Measurements from ENCODE around the gene PGA4. TPM values are rescaled to one million over a fixed set of nuclear protein-coding genes. Genes with fewer than 3 reads are reported as not detected.
"Not testable (repeated sequence)": the region's sequence is repeated elsewhere in the genome, so short reads cannot be mapped to it uniquely, and the experiment has no call there.

The PGA4 gene
- polyA plus RNA-seq = 1 to 10 TPM; 1.0 to 9.5 TPM

GRCh38 chr11:61222047-61222446, at the start of gene PGA4:
Gene PGA4, plus strand, starts transcription at chr11:61222347. Its CDS starts 54 bp downstream, at chr11:61222401.
- not testable (repeated sequence) for H3K27ac ChIP-seq (ENCODE audit: low read depth in 2 of 2, low read length in 1 of 2); H3K4me3 ChIP-seq (ENCODE audit: low read depth in 1 of 2, low read length in 2 of 2); H3K4me1 ChIP-seq (ENCODE audit: control insufficient read depth in 2 of 2, insufficient read depth in 2 of 2, low read length in 1 of 2); H3K27me3 ChIP-seq (ENCODE audit: control insufficient read depth in 1 of 2, insufficient read depth in 2 of 2, low read length in 2 of 2); H3K9me3 ChIP-seq (ENCODE audit: control insufficient read depth in 2 of 2, insufficient read depth in 1 of 2, low read depth in 1 of 2, low read length in 1 of 2); H3K36me3 ChIP-seq (ENCODE audit: control insufficient read depth in 2 of 2, insufficient read depth in 2 of 2, low read length in 1 of 2)
- WGBS, 2 donors = no CpG with 5 or more reads among the region's 8 CpGs

- H3K27me3 ChIP-seq (ENCODE audit: control insufficient read depth in 1 of 2, insufficient read depth in 2 of 2, low read length in 2 of 2) = no peaks in the 10 kb centered on the region
- no peak overlapping the region for H3K4me3 ChIP-seq (ENCODE audit: low read depth in 1 of 2, low read length in 2 of 2)
- H3K9me3 ChIP-seq (ENCODE audit: control insufficient read depth in 2 of 2, insufficient read depth in 1 of 2, low read depth in 1 of 2, low read length in 1 of 2) = peaks cover 0 to 5% of the 10 kb centered on the region in 2 donors
- 66 to 68% methylated on average over 5 of the region's 5 CpGs for WGBS, 2 donors
- H3K27ac ChIP-seq (ENCODE audit: low read depth in 2 of 2, low read length in 1 of 2) = no peak overlapping the region
- no peaks in the 10 kb centered on the region for H3K36me3 ChIP-seq (ENCODE audit: control insufficient read depth in 2 of 2, insufficient read depth in 2 of 2, low read length in 1 of 2)
- peaks cover 0 to 2% of the 10 kb centered on the region in 2 donors for H3K4me1 ChIP-seq (ENCODE audit: control insufficient read depth in 2 of 2, insufficient read depth in 2 of 2, low read length in 1 of 2)
Measured at GRCh38 chr11:61172356-61172755, 49.8 kb upstream of the PGA4 start.

GRCh38 chr11:61172888-61173287, 49.3 kb upstream of the PGA4 start:
- Histone ChIP-seq H3K4me3 (ENCODE audit: low read depth in 1 of 2, low read length in 2 of 2) (no peak overlapping the region), H3K36me3 (ENCODE audit: control insufficient read depth in 2 of 2, insufficient read depth in 2 of 2, low read length in 1 of 2) (no peaks in the 10 kb centered on the region), H3K4me1 (ENCODE audit: control insufficient read depth in 2 of 2, insufficient read depth in 2 of 2, low read length in 1 of 2) (peaks cover 0 to 2% of the 10 kb centered on the region in 2 donors), H3K27me3 (ENCODE audit: control insufficient read depth in 1 of 2, insufficient read depth in 2 of 2, low read length in 2 of 2) (no peaks in the 10 kb centered on the region), H3K27ac (ENCODE audit: low read depth in 2 of 2, low read length in 1 of 2) (no peak overlapping the region), H3K9me3 (ENCODE audit: control insufficient read depth in 2 of 2, insufficient read depth in 1 of 2, low read depth in 1 of 2, low read length in 1 of 2) (peaks cover 0 to 5% of the 10 kb centered on the region in 2 donors)
- WGBS, 2 donors = 89 to 94% methylated on average over 3 of the region's 3 CpGs

GRCh38 chr11:61173456-61173855, 48.7 kb upstream of the PGA4 start:
- no peak overlapping the region for H3K27ac ChIP-seq (ENCODE audit: low read depth in 2 of 2, low read length in 1 of 2)
- 75 to 83% methylated on average over 4 of the region's 4 CpGs for WGBS, 2 donors
- H3K27me3 ChIP-seq (ENCODE audit: control insufficient read depth in 1 of 2, insufficient read depth in 2 of 2, low read length in 2 of 2) = no peaks in the 10 kb centered on the region
- H3K4me3 ChIP-seq (ENCODE audit: low read depth in 1 of 2, low read length in 2 of 2) = no peak overlapping the region
- no peaks in the 10 kb centered on the region for H3K36me3 ChIP-seq (ENCODE audit: control insufficient read depth in 2 of 2, insufficient read depth in 2 of 2, low read length in 1 of 2)
- peaks cover 0 to 2% of the 10 kb centered on the region in 2 donors for H3K4me1 ChIP-seq (ENCODE audit: control insufficient read depth in 2 of 2, insufficient read depth in 2 of 2, low read length in 1 of 2)
- H3K9me3 ChIP-seq (ENCODE audit: control insufficient read depth in 2 of 2, insufficient read depth in 1 of 2, low read depth in 1 of 2, low read length in 1 of 2) = peaks cover 0 to 5% of the 10 kb centered on the region in 2 donors

GRCh38 chr11:61174273-61174672, 47.9 kb upstream of the PGA4 start:
- 65 to 76% methylated on average over 6 of the region's 6 CpGs for WGBS, 2 donors
- Histone ChIP-seq H3K36me3 (ENCODE audit: control insufficient read depth in 2 of 2, insufficient read depth in 2 of 2, low read length in 1 of 2) (no peaks in the 10 kb centered on the region), H3K27me3 (ENCODE audit: control insufficient read depth in 1 of 2, insufficient read depth in 2 of 2, low read length in 2 of 2) (no peaks in the 10 kb centered on the region), H3K4me1 (ENCODE audit: control insufficient read depth in 2 of 2, insufficient read depth in 2 of 2, low read length in 1 of 2) (peaks cover 0 to 2% of the 10 kb centered on the region in 2 donors), H3K9me3 (ENCODE audit: control insufficient read depth in 2 of 2, insufficient read depth in 1 of 2, low read depth in 1 of 2, low read length in 1 of 2) (peaks cover 0 to 5% of the 10 kb centered on the region in 2 donors), H3K27ac (ENCODE audit: low read depth in 2 of 2, low read length in 1 of 2) (no peak overlapping the region), H3K4me3 (ENCODE audit: low read depth in 1 of 2, low read length in 2 of 2) (no peak overlapping the region)

GRCh38 chr11:61174949-61175348, 47.2 kb upstream of the PGA4 start:
- Histone ChIP-seq H3K27ac (ENCODE audit: low read depth in 2 of 2, low read length in 1 of 2) (no peak overlapping the region), H3K4me3 (ENCODE audit: low read depth in 1 of 2, low read length in 2 of 2) (no peak overlapping the region)

GRCh38 chr11:61176446-61176845, 45.7 kb upstream of the PGA4 start:
- no peaks in the 10 kb centered on the region for H3K27me3 ChIP-seq (ENCODE audit: control insufficient read depth in 1 of 2, insufficient read depth in 2 of 2, low read length in 2 of 2)
- peaks cover 0 to 5% of the 10 kb centered on the region in 2 donors for H3K9me3 ChIP-seq (ENCODE audit: control insufficient read depth in 2 of 2, insufficient read depth in 1 of 2, low read depth in 1 of 2, low read length in 1 of 2)
- WGBS, 2 donors = 71 to 83% methylated on average over 6 of the region's 6 CpGs
- H3K27ac ChIP-seq (ENCODE audit: low read depth in 2 of 2, low read length in 1 of 2) = no peak overlapping the region
- no peaks in the 10 kb centered on the region for H3K36me3 ChIP-seq (ENCODE audit: control insufficient read depth in 2 of 2, insufficient read depth in 2 of 2, low read length in 1 of 2)
- no peak overlapping the region for H3K4me3 ChIP-seq (ENCODE audit: low read depth in 1 of 2, low read length in 2 of 2)
- H3K4me1 ChIP-seq (ENCODE audit: control insufficient read depth in 2 of 2, insufficient read depth in 2 of 2, low read length in 1 of 2) = peaks cover 0 to 2% of the 10 kb centered on the region in 2 donors

More at GRCh38 chr11:61174949-61175348, 47.2 kb upstream of the PGA4 start:
- 74 to 84% methylated on average over 6 of the region's 6 CpGs for WGBS, 2 donors
- Histone ChIP-seq H3K4me1 (ENCODE audit: control insufficient read depth in 2 of 2, insufficient read depth in 2 of 2, low read length in 1 of 2) (peaks cover 0 to 2% of the 10 kb centered on the region in 2 donors), H3K36me3 (ENCODE audit: control insufficient read depth in 2 of 2, insufficient read depth in 2 of 2, low read length in 1 of 2) (no peaks in the 10 kb centered on the region), H3K9me3 (ENCODE audit: control insufficient read depth in 2 of 2, insufficient read depth in 1 of 2, low read depth in 1 of 2, low read length in 1 of 2) (peaks cover 0 to 5% of the 10 kb centered on the region in 2 donors), H3K27me3 (ENCODE audit: control insufficient read depth in 1 of 2, insufficient read depth in 2 of 2, low read length in 2 of 2) (no peaks in the 10 kb centered on the region)

- H3K4me3 ChIP-seq (ENCODE audit: low read depth in 1 of 2, low read length in 2 of 2); H3K27ac ChIP-seq (ENCODE audit: low read depth in 2 of 2, low read length in 1 of 2); H3K4me1 ChIP-seq (ENCODE audit: control insufficient read depth in 2 of 2, insufficient read depth in 2 of 2, low read length in 1 of 2); H3K36me3 ChIP-seq (ENCODE audit: control insufficient read depth in 2 of 2, insufficient read depth in 2 of 2, low read length in 1 of 2); H3K9me3 ChIP-seq (ENCODE audit: control insufficient read depth in 2 of 2, insufficient read depth in 1 of 2, low read depth in 1 of 2, low read length in 1 of 2); H3K27me3 ChIP-seq (ENCODE audit: control insufficient read depth in 1 of 2, insufficient read depth in 2 of 2, low read length in 2 of 2): not testable (repeated sequence)
- WGBS, 2 donors = 93 to 96% methylated on average over 6 of the region's 6 CpGs
Measured at GRCh38 chr11:61180205-61180604, 41.9 kb upstream of the PGA4 start.

- H3K4me3 ChIP-seq (ENCODE audit: low read depth in 1 of 2, low read length in 2 of 2) = no peak overlapping the region
- H3K27me3 ChIP-seq (ENCODE audit: control insufficient read depth in 1 of 2, insufficient read depth in 2 of 2, low read length in 2 of 2) = no peaks in the 10 kb centered on the region
- no peaks in the 10 kb centered on the region for H3K9me3 ChIP-seq (ENCODE audit: control insufficient read depth in 2 of 2, insufficient read depth in 1 of 2, low read depth in 1 of 2, low read length in 1 of 2)
- H3K27ac ChIP-seq (ENCODE audit: low read depth in 2 of 2, low read length in 1 of 2) = no peak overlapping the region
- H3K4me1 ChIP-seq (ENCODE audit: control insufficient read depth in 2 of 2, insufficient read depth in 2 of 2, low read length in 1 of 2) = no peaks in the 10 kb centered on the region
- H3K36me3 ChIP-seq (ENCODE audit: control insufficient read depth in 2 of 2, insufficient read depth in 2 of 2, low read length in 1 of 2) = no peaks in the 10 kb centered on the region
- 89 to 94% methylated on average over 4 of the region's 4 CpGs for WGBS, 2 donors
Measured at GRCh38 chr11:61181489-61181888, 40.7 kb upstream of the PGA4 start.

GRCh38 chr11:61183645-61184044, 38.5 kb upstream of the PGA4 start:
- Histone ChIP-seq H3K4me1 (ENCODE audit: control insufficient read depth in 2 of 2, insufficient read depth in 2 of 2, low read length in 1 of 2) (no peaks in the 10 kb centered on the region), H3K36me3 (ENCODE audit: control insufficient read depth in 2 of 2, insufficient read depth in 2 of 2, low read length in 1 of 2) (no peaks in the 10 kb centered on the region), H3K9me3 (ENCODE audit: control insufficient read depth in 2 of 2, insufficient read depth in 1 of 2, low read depth in 1 of 2, low read length in 1 of 2) (no peaks in the 10 kb centered on the region), H3K4me3 (ENCODE audit: low read depth in 1 of 2, low read length in 2 of 2) (no peak overlapping the region), H3K27ac (ENCODE audit: low read depth in 2 of 2, low read length in 1 of 2) (no peak overlapping the region), H3K27me3 (ENCODE audit: control insufficient read depth in 1 of 2, insufficient read depth in 2 of 2, low read length in 2 of 2) (no peaks in the 10 kb centered on the region)
- 84 to 87% methylated on average over 4 of the region's 4 CpGs for WGBS, 2 donors
